ENCODE data around the gene NXPH2. TPM values are rescaled to one million over a fixed set of nuclear protein-coding genes. Genes with fewer than 3 reads are reported as not detected.

The NXPH2 gene
- total RNA-seq (2022; extraction: Qiagen RNA extraction), result not detected in 5 replicates

DNA sequence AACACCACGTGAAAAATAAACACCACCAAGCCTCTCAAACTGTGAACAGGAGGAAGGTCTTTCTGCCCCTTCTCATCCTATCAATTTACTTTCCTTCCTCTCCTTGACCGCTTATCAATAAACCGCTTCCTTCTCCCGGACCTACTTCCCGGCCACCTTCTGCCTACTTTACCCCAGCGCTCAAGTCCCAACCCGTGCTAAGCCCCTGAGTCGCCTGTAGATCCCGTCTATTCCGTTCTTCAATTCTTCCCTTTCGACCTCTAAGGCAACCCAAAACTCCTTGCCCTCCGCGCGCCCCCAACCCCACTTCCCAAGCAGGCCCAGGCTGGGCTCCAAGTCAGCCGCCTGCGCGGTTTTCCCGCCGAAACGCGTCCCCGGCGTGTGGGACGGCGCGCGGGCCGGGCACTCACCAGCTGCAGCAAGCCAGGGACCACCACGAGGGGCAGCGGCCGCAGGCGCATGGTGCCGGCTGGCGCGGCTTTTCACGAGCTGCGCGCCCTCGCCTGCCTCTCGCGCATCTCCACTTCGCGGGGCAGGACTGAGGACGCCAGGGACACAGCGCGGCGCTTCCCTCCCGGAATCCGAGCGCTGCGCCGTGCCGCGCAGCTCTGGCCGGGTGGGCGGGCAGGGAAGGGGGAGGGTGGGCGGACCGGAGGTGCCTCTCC, at the start of gene NXPH2:
Gene NXPH2, minus strand, starts transcription at position 610 of the 665 bp plus-strand sequence. Its CDS starts 149 bp downstream, at position 461.

All from A549 treated with AZD2906 at 1 μM for 4 hours (cell line).